Measurements from ENCODE around the gene OR51G1.

GRCh38 chr11:4960877-4961276 lies 36.7 kb upstream of the OR51G1 start:
- TF ChIP-seq CTCF (IDR thresholded peaks at IDR 0.05) = no peak
- no peak for TF ChIP-seq POLR2A (IDR thresholded peaks at IDR 0.05)

All from testis (tissue), 2 donors.